Measurements from ENCODE around the gene PJVK. TPM values are rescaled to one million over a fixed set of nuclear protein-coding genes. Genes with fewer than 3 reads are reported as not detected.

Gene PJVK
- total RNA-seq, 2 donors from 2014 or later = 5.5 to 6.3 TPM

GRCh38 chr2:178508646-178509045 lies 57.5 kb downstream of the PJVK start:
- H3K4me3 ChIP-seq (ENCODE audit: low read length) = no peak overlapping the region
- no peak overlapping the region for H3K27ac Mint-ChIP-seq
- no peak overlapping the region for H3K4me3 Mint-ChIP-seq
- no peak for DNase-seq
- H3K9ac ChIP-seq (ENCODE audit: extremely low read depth, low read length, poor library complexity, severe bottlenecking) = no peak overlapping the region
- peaks cover 9% of the 10 kb centered on the region for H3K4me1 Mint-ChIP-seq
- H3K27ac ChIP-seq (ENCODE audit: low read depth, low read length) = no peak overlapping the region
- H3K9me3 ChIP-seq (ENCODE audit: control insufficient read depth, low read length) = no peaks in the 10 kb centered on the region
- H3K4me1 ChIP-seq (ENCODE audit: control insufficient read depth, insufficient read depth, low read length) = no peaks in the 10 kb centered on the region
- H3K36me3 Mint-ChIP-seq (ENCODE audit: low read depth) = peaks cover 13% of the 10 kb centered on the region
- no CpG with 5 or more reads among the region's 2 CpGs for WGBS, 2 experiments (ENCODE audit: insufficient coverage in 1 of 2, insufficient read length in 1 of 2)
- H3K9me3 Mint-ChIP-seq = no peaks in the 10 kb centered on the region
- no peaks in the 10 kb centered on the region for H3K27me3 ChIP-seq (ENCODE audit: control insufficient read depth, insufficient read depth, low read length, poor library complexity, severe bottlenecking)
- no peak for TF ChIP-seq CTCF (conservative IDR thresholded peaks at IDR 0.05)
- H3K27me3 Mint-ChIP-seq (ENCODE audit: insufficient read depth) = no peaks in the 10 kb centered on the region
- peaks cover 9% of the 10 kb centered on the region for H3K36me3 ChIP-seq (ENCODE audit: control insufficient read depth, insufficient read depth, low read length)

GRCh38 chr2:178510384-178510783 lies 59.2 kb downstream of the PJVK start:
- Mint-ChIP-seq H3K27ac (no peak overlapping the region), H3K36me3 (ENCODE audit: low read depth) (peaks cover 13% of the 10 kb centered on the region), H3K9me3 (no peaks in the 10 kb centered on the region), H3K4me1 (peaks cover 9% of the 10 kb centered on the region), H3K4me3 (no peak overlapping the region), H3K27me3 (ENCODE audit: insufficient read depth) (no peaks in the 10 kb centered on the region)
- 95 to 100% methylated on average over 2 to 6 of the region's 6 CpGs for WGBS, 2 experiments (ENCODE audit: insufficient coverage in 1 of 2, insufficient read length in 1 of 2)
- Histone ChIP-seq H3K9ac (ENCODE audit: extremely low read depth, low read length, poor library complexity, severe bottlenecking) (no peak overlapping the region), H3K4me3 (ENCODE audit: low read length) (no peak overlapping the region), H3K4me1 (ENCODE audit: control insufficient read depth, insufficient read depth, low read length) (no peaks in the 10 kb centered on the region), H3K36me3 (ENCODE audit: control insufficient read depth, insufficient read depth, low read length) (peaks cover 3% of the 10 kb centered on the region), H3K27ac (ENCODE audit: low read depth, low read length) (no peak overlapping the region), H3K27me3 (ENCODE audit: control insufficient read depth, insufficient read depth, low read length, poor library complexity, severe bottlenecking) (no peaks in the 10 kb centered on the region), H3K9me3 (ENCODE audit: control insufficient read depth, low read length) (no peaks in the 10 kb centered on the region)
- TF ChIP-seq CTCF (conservative IDR thresholded peaks at IDR 0.05) = no peak
- no peak for DNase-seq

Other genes starting within 250 kb of the PJVK start
- gene PRKRA, start 203 bp upstream of the PJVK start, total RNA-seq = 10 to 100 TPM; 66.4 to 74.4 TPM
- 1 to 10 TPM; 4.1 to 6.3 TPM for gene FKBP7, start 27.2 kb downstream of the PJVK start, total RNA-seq
- 10 to 100 TPM; 21.2 to 22.8 TPM for gene PLEKHA3, start 29.1 kb downstream of the PJVK start, total RNA-seq

Data from endodermal cell (in vitro differentiated cells).